ENCODE results near the gene NUP210.

DNA sequence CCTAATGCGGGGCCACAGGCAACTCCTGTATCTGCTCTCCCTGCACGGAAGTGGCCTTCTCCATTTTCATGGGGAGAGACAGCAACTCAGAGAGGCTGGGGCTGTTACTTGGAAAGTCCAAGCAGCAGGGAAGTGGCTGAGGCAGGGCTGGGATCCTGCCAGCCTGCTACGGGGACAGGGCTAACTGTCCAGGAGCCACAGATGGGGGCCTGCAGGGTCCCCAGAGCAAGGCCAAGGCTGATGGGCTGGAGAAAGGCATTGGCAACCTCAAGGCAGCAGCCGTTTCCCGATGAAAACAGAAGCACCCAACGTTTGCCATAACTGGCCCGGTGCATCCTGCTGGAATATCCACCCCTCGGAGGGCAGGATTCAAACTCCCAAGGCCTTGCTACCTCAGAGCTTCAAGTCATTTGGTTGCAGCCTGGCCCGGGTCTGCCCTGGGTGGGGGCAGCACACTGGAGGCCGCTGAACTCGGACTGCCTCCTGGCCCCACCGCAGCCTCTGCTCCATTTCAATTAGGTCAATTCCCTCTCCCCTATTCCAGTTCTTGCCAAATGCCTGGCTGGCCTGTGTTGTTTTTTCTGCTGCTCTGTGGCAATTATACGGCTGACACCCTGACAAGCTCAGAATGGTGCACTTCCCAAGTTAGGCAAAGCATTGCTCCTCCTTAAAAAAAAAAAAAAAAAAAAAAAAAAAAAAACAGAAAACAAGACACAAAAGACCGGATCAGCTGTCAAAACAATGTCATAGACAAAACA is 143.5 kb downstream of the NUP210 start:
- TF ChIP-seq, protein P1, sequence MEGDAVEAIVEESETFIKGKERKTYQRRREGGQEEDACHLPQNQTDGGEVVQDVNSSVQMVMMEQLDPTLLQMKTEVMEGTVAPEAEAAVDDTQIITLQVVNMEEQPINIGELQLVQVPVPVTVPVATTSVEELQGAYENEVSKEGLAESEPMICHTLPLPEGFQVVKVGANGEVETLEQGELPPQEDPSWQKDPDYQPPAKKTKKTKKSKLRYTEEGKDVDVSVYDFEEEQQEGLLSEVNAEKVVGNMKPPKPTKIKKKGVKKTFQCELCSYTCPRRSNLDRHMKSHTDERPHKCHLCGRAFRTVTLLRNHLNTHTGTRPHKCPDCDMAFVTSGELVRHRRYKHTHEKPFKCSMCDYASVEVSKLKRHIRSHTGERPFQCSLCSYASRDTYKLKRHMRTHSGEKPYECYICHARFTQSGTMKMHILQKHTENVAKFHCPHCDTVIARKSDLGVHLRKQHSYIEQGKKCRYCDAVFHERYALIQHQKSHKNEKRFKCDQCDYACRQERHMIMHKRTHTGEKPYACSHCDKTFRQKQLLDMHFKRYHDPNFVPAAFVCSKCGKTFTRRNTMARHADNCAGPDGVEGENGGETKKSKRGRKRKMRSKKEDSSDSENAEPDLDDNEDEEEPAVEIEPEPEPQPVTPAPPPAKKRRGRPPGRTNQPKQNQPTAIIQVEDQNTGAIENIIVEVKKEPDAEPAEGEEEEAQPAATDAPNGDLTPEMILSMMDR (conservative IDR thresholded peaks at IDR 0.05; ENCODE audit: low read depth in 2 of 2), result no peak
- TF ChIP-seq, protein P2, sequence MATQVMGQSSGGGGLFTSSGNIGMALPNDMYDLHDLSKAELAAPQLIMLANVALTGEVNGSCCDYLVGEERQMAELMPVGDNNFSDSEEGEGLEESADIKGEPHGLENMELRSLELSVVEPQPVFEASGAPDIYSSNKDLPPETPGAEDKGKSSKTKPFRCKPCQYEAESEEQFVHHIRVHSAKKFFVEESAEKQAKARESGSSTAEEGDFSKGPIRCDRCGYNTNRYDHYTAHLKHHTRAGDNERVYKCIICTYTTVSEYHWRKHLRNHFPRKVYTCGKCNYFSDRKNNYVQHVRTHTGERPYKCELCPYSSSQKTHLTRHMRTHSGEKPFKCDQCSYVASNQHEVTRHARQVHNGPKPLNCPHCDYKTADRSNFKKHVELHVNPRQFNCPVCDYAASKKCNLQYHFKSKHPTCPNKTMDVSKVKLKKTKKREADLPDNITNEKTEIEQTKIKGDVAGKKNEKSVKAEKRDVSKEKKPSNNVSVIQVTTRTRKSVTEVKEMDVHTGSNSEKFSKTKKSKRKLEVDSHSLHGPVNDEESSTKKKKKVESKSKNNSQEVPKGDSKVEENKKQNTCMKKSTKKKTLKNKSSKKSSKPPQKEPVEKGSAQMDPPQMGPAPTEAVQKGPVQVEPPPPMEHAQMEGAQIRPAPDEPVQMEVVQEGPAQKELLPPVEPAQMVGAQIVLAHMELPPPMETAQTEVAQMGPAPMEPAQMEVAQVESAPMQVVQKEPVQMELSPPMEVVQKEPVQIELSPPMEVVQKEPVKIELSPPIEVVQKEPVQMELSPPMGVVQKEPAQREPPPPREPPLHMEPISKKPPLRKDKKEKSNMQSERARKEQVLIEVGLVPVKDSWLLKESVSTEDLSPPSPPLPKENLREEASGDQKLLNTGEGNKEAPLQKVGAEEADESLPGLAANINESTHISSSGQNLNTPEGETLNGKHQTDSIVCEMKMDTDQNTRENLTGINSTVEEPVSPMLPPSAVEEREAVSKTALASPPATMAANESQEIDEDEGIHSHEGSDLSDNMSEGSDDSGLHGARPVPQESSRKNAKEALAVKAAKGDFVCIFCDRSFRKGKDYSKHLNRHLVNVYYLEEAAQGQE (IDR thresholded peaks at IDR 0.05; ENCODE audit: unreplicated experiment), result no peak
- TF ChIP-seq POLR2AphosphoS5 (IDR thresholded peaks at IDR 0.05; ENCODE audit: low read depth), result no peak
- no peak for TF ChIP-seq EZH2 (IDR thresholded peaks at IDR 0.05; ENCODE audit: low read depth, unreplicated experiment)
- TF ChIP-seq EZH2phosphoT487 (IDR thresholded peaks at IDR 0.05; ENCODE audit: unreplicated experiment), result no peak
- TF ChIP-seq, protein P3, sequence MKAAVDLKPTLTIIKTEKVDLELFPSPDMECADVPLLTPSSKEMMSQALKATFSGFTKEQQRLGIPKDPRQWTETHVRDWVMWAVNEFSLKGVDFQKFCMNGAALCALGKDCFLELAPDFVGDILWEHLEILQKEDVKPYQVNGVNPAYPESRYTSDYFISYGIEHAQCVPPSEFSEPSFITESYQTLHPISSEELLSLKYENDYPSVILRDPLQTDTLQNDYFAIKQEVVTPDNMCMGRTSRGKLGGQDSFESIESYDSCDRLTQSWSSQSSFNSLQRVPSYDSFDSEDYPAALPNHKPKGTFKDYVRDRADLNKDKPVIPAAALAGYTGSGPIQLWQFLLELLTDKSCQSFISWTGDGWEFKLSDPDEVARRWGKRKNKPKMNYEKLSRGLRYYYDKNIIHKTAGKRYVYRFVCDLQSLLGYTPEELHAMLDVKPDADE (IDR thresholded peaks at IDR 0.05), result no peak
- TF ChIP-seq JUNB (IDR thresholded peaks at IDR 0.05; ENCODE audit: unreplicated experiment), result no peak
- TF ChIP-seq ZNF114 (CRISPR knock-in tag; IDR thresholded peaks at IDR 0.05), result no peak
- no peak for TF ChIP-seq ZNF331 (CRISPR knock-in tag; IDR thresholded peaks at IDR 0.05; ENCODE audit: low read depth)
- TF ChIP-seq CREB1 (CRISPR knock-in tag; IDR thresholded peaks at IDR 0.05; ENCODE audit: low read depth), result no peak
- TF ChIP-seq NANOG (IDR thresholded peaks at IDR 0.05; ENCODE audit: borderline replicate concordance), result no peak

Data from GM23338 (cell line).